ENCODE data around the gene MAVS. TPM values are rescaled to one million over a fixed set of nuclear protein-coding genes. Genes with fewer than 3 reads are reported as not detected.

MAVS gene
- total RNA-seq, 4 donors from 2014 or later: 70.3 to 104 (median 81.8) TPM

GRCh38 chr20:3846378-3846739 is 275 bp upstream of the MAVS start:
- peak overlapping the region; percentile 89 to 95 (median 94) for H3K27ac ChIP-seq
- H3K4me1 ChIP-seq: peaks cover 17 to 58% (median 39%) of the 10 kb centered on the region in 4 donors
- no peak for DNase-seq
- WGBS, 2 donors (ENCODE audit: low coverage in 1 of 2): 0% methylated on average over 14 of the region's 22 CpGs; no CpG with 5 or more reads in 1 of the 2 donors
- TF ChIP-seq POLR2A (IDR thresholded peaks at IDR 0.05) (no peak), POLR2AphosphoS5 (IDR thresholded peaks at IDR 0.05) (no peak), EP300 (IDR thresholded peaks at IDR 0.05; ENCODE audit: low read depth) (no peak)
- TF ChIP-seq, protein P1, sequence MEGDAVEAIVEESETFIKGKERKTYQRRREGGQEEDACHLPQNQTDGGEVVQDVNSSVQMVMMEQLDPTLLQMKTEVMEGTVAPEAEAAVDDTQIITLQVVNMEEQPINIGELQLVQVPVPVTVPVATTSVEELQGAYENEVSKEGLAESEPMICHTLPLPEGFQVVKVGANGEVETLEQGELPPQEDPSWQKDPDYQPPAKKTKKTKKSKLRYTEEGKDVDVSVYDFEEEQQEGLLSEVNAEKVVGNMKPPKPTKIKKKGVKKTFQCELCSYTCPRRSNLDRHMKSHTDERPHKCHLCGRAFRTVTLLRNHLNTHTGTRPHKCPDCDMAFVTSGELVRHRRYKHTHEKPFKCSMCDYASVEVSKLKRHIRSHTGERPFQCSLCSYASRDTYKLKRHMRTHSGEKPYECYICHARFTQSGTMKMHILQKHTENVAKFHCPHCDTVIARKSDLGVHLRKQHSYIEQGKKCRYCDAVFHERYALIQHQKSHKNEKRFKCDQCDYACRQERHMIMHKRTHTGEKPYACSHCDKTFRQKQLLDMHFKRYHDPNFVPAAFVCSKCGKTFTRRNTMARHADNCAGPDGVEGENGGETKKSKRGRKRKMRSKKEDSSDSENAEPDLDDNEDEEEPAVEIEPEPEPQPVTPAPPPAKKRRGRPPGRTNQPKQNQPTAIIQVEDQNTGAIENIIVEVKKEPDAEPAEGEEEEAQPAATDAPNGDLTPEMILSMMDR (IDR thresholded peaks at IDR 0.05): no peak
- in situ Hi-C loops (cut with MboI; ENCODE audit: low pct_ligation_motif_present in 1 of 4, low pct_unique_long_range_greater_than_20kb in 1 of 4, low sequenced_read_pairs in 3 of 4): no loop called here
- intact Hi-C loops (cut with DNase I; ENCODE audit: low total_unique reads): no loop called here
- H3K9me3 ChIP-seq: no peaks in the 10 kb centered on the region
- H3K4me3 ChIP-seq: peak overlapping the region; percentile 50 to 86 (median 78)
- no peaks in the 10 kb centered on the region for H3K36me3 ChIP-seq
- H3K27me3 ChIP-seq: no peaks in the 10 kb centered on the region

GRCh38 chr20:3847429-3847940 is 851 bp downstream of the MAVS start:
- TF ChIP-seq POLR2AphosphoS5 (IDR thresholded peaks at IDR 0.05) (no peak), EP300 (IDR thresholded peaks at IDR 0.05; ENCODE audit: low read depth) (no peak), POLR2A (IDR thresholded peaks at IDR 0.05) (no peak)
- TF ChIP-seq, protein P1 (IDR thresholded peaks at IDR 0.05): no peak
- no peaks in the 10 kb centered on the region for H3K27me3 ChIP-seq
- no peak for DNase-seq
- H3K36me3 ChIP-seq: no peaks in the 10 kb centered on the region
- intact Hi-C loops (cut with DNase I; ENCODE audit: low total_unique reads) (no loop called here), in situ Hi-C loops (cut with MboI; ENCODE audit: low pct_ligation_motif_present in 1 of 4, low pct_unique_long_range_greater_than_20kb in 1 of 4, low sequenced_read_pairs in 3 of 4) (no loop called here)
- H3K9me3 ChIP-seq: no peaks in the 10 kb centered on the region
- peak overlapping the region; percentile 89 to 95 (median 94) for H3K27ac ChIP-seq
- WGBS, 2 donors (ENCODE audit: low coverage in 1 of 2): 0 to 20% methylated on average over 3 to 8 of the region's 8 CpGs
- H3K4me3 ChIP-seq: peak overlapping the region; percentile 75 to 89 (median 84)
- peaks cover 17 to 55% (median 36%) of the 10 kb centered on the region in 4 donors for H3K4me1 ChIP-seq

GRCh38 chr20:3848565-3848964 is 1.9 kb downstream of the MAVS start:
- intact Hi-C loops (cut with DNase I; ENCODE audit: low total_unique reads): no loop called here
- DNase-seq: no peak
- 84% methylated on average over 1 of the region's 1 CpG; no CpG with 5 or more reads in 1 of the 2 donors for WGBS, 2 donors (ENCODE audit: low coverage in 1 of 2)
- H3K27me3 ChIP-seq: no peaks in the 10 kb centered on the region
- in situ Hi-C loops (cut with MboI; ENCODE audit: low pct_ligation_motif_present in 1 of 4, low pct_unique_long_range_greater_than_20kb in 1 of 4, low sequenced_read_pairs in 3 of 4): no loop called here
- TF ChIP-seq POLR2AphosphoS5 (IDR thresholded peaks at IDR 0.05) (no peak), POLR2A (IDR thresholded peaks at IDR 0.05) (no peak), EP300 (IDR thresholded peaks at IDR 0.05; ENCODE audit: low read depth) (no peak)
- TF ChIP-seq, protein P1 (IDR thresholded peaks at IDR 0.05): no peak
- H3K4me3 ChIP-seq: no peak overlapping the region
- no peaks in the 10 kb centered on the region for H3K36me3 ChIP-seq
- no peaks in the 10 kb centered on the region for H3K9me3 ChIP-seq
- peak overlapping the region in 1 of 4 donors; percentile 37 for H3K27ac ChIP-seq
- peaks cover 13 to 45% (median 27%) of the 10 kb centered on the region in 4 donors for H3K4me1 ChIP-seq

DNA sequence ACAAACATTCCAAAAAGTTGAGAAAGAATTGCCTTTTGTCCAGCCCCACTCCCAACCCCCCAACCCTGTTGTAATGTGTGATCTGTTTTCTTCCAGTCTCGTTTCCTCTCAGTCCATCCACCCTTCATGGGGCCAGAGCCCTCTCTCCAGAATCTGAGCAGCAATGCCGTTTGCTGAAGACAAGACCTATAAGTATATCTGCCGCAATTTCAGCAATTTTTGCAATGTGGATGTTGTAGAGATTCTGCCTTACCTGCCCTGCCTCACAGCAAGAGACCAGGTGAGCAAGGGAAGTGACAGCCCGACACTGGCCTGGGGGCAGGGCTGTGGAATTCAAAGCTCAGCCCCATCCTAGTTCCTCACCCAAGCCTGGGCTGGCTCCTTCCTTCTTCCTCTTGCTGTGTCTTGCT is 7.8 kb downstream of the MAVS start:
- no peak for DNase-seq

More for the DNA sequence above, 7.8 kb downstream of the MAVS start:
- WGBS, 2 donors (ENCODE audit: low coverage in 1 of 2): 61 to 76% methylated on average over 2 to 4 of the region's 4 CpGs
- Histone ChIP-seq H3K27me3 (no peaks in the 10 kb centered on the region), H3K4me3 (no peak overlapping the region), H3K4me1 (peaks cover 0 to 13% (median 5%) of the 10 kb centered on the region in 4 donors), H3K36me3 (peaks cover 0 to 40% (median 13%) of the 10 kb centered on the region in 4 donors), H3K9me3 (no peaks in the 10 kb centered on the region), H3K27ac (no peak overlapping the region)
- intact Hi-C loops (cut with DNase I; ENCODE audit: low total_unique reads) (no loop called here), in situ Hi-C loops (cut with MboI; ENCODE audit: low pct_ligation_motif_present in 1 of 4, low pct_unique_long_range_greater_than_20kb in 1 of 4, low sequenced_read_pairs in 3 of 4) (no loop called here)
- TF ChIP-seq POLR2AphosphoS5 (IDR thresholded peaks at IDR 0.05): no peak
- TF ChIP-seq EP300 (IDR thresholded peaks at IDR 0.05; ENCODE audit: low read depth): no peak
- TF ChIP-seq POLR2A (IDR thresholded peaks at IDR 0.05): no peak
- TF ChIP-seq, protein P1 (IDR thresholded peaks at IDR 0.05): no peak

Data from transverse colon (tissue), 4 donors.